BE2C (cell line): Measurements from ENCODE around the gene DDN.
A peak's percentile ranks its signal among the peaks of the same experiment; 100 is the strongest.

Source experiments
- DNase-seq: peaks from one replicate; pipeline ENCODE4 v3.0.0-alpha.2; 2020
- H3K27me3 ChIP-seq: fragments of 250-450 bp; sonication (Bioruptor Pico); 2 replicates; pipeline ENCODE4 v1.5.1; 2020; ENCODE audit warnings: mild to moderate bottlenecking
- H3K36me3 ChIP-seq: fragments of 250-450 bp; sonication (Bioruptor Pico); 2 replicates; pipeline ENCODE4 v1.5.1; 2020; ENCODE audit warnings: mild to moderate bottlenecking
- H3K4me1 ChIP-seq: fragments of 250-450 bp; sonication (Bioruptor Pico); 2 replicates; pipeline ENCODE4 v1.5.1; 2020
- H3K4me3 ChIP-seq: 2 replicates; pipeline ENCODE4 v1.5.1; 2011; ENCODE audit warnings: low read depth, low read length
- H3K9me3 ChIP-seq: fragments of 250-450 bp; sonication (Bioruptor Pico); 2 replicates; pipeline ENCODE4 v1.5.1; 2020
- TF ChIP-seq, protein P1 (sequence below): IDR thresholded peaks from 2 replicates; pipeline ENCODE4 v1.5.1; 2012; ENCODE audit warnings: mild to moderate bottlenecking, low read depth, low read length

The DDN gene

DNA sequence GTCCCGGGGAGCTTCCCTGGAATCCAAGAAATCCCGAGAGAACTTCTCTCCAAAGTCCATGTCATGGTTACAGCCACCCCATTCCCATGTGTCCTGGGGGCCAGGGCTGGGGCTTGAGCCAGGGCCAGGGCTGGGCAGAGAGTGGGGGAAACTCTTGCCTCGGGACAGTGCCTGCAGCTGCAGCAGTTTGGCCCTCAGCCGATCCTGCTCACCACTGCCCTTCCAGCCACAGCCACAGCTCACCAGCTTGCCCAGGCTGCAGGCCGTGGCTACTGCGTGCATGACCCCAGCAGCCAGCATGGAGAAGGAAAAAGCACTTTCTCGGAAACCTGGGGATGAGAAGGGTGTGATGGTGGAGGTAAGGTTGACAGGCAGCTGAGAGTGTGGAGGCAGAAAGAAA, 31.2 kb downstream of the DDN start:
- H3K4me1 ChIP-seq, result no peaks in the 10 kb centered on the region
- no peak for DNase-seq
- no peaks in the 10 kb centered on the region for H3K9me3 ChIP-seq
- H3K27me3 ChIP-seq, result peaks cover 39% of the 10 kb centered on the region
- H3K4me3 ChIP-seq, result no peak overlapping the region
- H3K36me3 ChIP-seq, result no peaks in the 10 kb centered on the region
- TF ChIP-seq, protein P1, sequence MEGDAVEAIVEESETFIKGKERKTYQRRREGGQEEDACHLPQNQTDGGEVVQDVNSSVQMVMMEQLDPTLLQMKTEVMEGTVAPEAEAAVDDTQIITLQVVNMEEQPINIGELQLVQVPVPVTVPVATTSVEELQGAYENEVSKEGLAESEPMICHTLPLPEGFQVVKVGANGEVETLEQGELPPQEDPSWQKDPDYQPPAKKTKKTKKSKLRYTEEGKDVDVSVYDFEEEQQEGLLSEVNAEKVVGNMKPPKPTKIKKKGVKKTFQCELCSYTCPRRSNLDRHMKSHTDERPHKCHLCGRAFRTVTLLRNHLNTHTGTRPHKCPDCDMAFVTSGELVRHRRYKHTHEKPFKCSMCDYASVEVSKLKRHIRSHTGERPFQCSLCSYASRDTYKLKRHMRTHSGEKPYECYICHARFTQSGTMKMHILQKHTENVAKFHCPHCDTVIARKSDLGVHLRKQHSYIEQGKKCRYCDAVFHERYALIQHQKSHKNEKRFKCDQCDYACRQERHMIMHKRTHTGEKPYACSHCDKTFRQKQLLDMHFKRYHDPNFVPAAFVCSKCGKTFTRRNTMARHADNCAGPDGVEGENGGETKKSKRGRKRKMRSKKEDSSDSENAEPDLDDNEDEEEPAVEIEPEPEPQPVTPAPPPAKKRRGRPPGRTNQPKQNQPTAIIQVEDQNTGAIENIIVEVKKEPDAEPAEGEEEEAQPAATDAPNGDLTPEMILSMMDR, result no peak

DNA sequence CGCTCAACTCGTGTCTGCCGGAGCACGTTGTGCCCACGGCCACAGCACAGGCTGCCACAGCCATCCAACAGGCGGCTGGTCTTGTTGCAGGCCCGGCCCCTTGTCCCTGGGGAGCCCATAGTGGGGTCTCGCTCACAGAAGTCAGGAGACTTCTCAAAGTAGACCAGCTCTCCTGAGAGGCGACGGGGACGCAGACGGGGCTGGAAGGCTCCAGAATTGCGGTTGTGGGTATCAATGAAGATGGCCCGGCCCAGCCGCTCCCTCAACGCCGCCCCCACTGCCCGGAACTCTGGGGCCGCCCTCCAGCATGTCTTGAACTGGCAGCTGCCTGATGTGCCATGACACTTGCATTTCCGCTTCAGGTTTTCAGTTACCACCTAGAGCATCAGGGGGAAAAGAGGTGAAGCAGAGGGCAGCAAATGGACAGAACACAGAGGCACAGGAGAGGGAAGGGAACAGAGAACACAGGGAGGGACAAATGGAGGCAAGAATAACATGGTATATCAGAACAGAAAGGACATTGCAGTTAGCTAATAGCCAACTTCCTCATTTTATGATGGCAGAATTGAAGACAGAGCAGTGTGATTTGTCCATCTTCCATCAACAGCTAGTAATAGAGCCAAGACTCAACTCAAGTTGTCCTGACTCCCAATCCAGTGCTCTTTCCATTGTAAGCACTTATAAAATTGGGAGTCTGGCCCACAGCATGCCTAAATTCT, 32.8 kb downstream of the DDN start:
- no peak for DNase-seq
- no peaks in the 10 kb centered on the region for H3K4me1 ChIP-seq
- TF ChIP-seq, protein P1, result no peak
- H3K36me3 ChIP-seq, result no peaks in the 10 kb centered on the region
- no peaks in the 10 kb centered on the region for H3K9me3 ChIP-seq
- no peak overlapping the region for H3K4me3 ChIP-seq
- peaks cover 23% of the 10 kb centered on the region for H3K27me3 ChIP-seq

DNA sequence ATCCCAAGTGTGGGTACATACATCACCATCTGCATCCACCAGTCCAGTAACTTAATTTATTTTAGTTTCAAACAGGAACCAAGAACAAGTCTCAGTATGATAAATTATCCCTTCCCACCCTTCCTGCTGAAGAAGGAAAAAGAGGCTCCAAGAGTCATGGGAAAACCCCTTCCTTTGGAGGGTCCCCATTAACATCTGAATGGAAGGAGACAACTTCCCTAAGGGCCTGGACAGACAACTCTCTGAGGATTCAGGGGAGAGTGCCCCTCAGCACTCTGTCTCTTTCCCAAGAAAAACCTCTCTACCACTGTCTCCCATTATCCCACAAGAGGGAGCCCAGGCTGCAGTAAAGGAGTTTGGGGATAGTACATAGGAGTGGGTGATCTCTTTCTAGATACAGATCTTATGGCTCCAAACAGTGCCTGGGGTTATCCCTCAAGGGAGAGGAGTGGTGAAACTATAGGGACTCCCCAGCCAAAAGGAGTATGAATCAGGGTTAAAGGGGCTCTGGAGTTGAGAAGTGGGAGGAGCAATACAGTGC, 33.8 kb downstream of the DDN start:
- peaks cover 19% of the 10 kb centered on the region for H3K27me3 ChIP-seq
- no peak for DNase-seq
- no peaks in the 10 kb centered on the region for H3K36me3 ChIP-seq
- no peaks in the 10 kb centered on the region for H3K4me1 ChIP-seq
- H3K9me3 ChIP-seq, result no peaks in the 10 kb centered on the region
- TF ChIP-seq, protein P1, result peak; percentile 47
- H3K4me3 ChIP-seq, result no peak overlapping the region

DNA sequence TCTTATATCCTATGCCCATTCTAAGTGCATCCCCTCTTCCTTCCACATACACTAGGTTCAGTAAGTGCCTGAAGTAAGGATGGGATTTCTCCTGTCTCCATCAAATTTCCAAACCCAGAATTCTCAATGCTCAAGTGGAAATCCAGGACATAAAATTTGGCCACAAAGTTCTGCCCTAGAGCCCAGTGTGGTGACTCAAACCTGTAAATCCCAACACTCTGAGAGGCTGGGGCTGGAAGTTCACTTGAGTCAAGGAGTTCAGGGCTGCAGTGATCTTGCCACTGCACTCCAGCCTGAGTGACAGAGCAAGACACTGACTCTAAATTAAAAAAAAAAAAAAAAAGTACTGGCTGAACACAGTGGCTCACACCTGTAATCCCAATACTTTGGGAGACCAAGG, 37.4 kb downstream of the DDN start:
- Histone ChIP-seq H3K36me3 (no peaks in the 10 kb centered on the region), H3K27me3 (peaks cover 5% of the 10 kb centered on the region; the same call in 1 of the 2 replicates), H3K4me1 (no peaks in the 10 kb centered on the region; the same call in 1 of the 2 replicates), H3K4me3 (no peak overlapping the region), H3K9me3 (no peaks in the 10 kb centered on the region)
- TF ChIP-seq, protein P1, result no peak
- no peak for DNase-seq

DNA sequence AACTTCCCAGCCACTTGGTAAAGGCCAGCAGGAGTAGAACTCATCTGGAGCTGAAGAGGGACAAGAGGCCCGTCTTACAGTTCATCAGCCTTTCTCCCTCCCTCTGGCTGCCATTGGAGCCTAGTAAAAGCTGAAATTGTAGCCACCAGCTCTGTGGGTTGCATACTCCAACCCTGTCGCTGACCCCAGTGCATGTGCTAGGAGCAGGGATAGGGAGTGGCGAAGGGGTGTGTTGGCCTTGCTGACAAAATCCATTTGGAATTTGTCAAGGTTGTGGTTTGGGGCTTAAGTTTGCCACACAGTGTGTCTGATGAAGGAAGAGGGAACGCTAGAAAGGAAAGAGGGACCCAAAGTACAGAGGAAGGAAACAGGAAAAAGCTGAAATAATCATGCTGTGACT, 37.8 kb downstream of the DDN start:
- H3K4me3 ChIP-seq, result no peak overlapping the region
- peaks cover 5% of the 10 kb centered on the region; the same call in 1 of the 2 replicates for H3K27me3 ChIP-seq
- TF ChIP-seq, protein P1, result no peak
- no peaks in the 10 kb centered on the region; the same call in 1 of the 2 replicates for H3K4me1 ChIP-seq
- DNase-seq, result no peak
- no peaks in the 10 kb centered on the region for H3K36me3 ChIP-seq
- H3K9me3 ChIP-seq, result no peaks in the 10 kb centered on the region

DNA sequence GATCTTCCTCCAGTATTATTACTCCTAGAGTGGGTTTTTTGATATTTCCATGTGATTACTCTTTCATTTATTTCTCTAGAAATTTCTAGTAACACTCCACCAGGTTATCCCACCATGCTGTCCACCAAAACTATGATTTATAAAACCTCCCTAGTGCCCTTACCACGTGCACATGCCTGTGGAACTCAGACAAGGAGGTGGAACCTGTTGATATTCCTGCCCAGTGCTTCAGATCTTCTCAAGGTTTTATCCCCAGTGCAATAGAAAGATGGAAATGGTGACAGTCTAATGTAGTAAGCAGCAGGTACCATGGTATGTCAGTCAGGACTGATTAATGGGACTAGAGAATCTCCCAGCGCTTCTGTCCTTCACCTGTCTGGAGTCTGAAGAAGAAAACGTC, 38.3 kb downstream of the DDN start:
- DNase-seq, result no peak
- H3K4me1 ChIP-seq, result no peaks in the 10 kb centered on the region; the same call in 1 of the 2 replicates
- TF ChIP-seq, protein P1, result no peak
- peaks cover 5% of the 10 kb centered on the region; the same call in 1 of the 2 replicates for H3K27me3 ChIP-seq
- no peaks in the 10 kb centered on the region for H3K36me3 ChIP-seq
- no peak overlapping the region for H3K4me3 ChIP-seq
- H3K9me3 ChIP-seq, result no peaks in the 10 kb centered on the region
